ENCODE data around the gene NXF1.

DNA sequence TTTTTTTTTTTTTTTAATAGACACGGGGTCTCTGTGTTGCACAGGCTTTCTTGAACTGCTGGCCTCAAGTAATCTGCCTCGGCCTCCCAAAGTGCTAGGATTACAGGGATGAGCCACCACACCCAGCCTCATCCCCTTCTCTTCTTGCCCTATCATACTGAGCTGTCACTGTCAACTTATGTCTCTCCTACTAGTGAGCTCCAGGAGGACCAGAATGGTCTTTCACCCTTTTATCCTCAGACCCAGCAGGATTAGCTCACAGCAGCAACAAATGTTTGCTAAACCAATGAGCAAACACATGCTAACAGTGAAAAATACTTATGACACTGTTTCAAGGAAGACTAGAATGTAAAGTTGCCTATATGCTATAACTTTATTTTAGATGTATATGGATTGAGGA, 6.4 kb upstream of the NXF1 start:
- no peak for TF ChIP-seq CTCF (conservative IDR thresholded peaks at IDR 0.05 in 1 of 2, IDR thresholded peaks at IDR 0.05 in 1 of 2; ENCODE audit: low read depth in 1 of 2, low read length in 2 of 2)
- TF ChIP-seq EZH2 (IDR thresholded peaks at IDR 0.05; ENCODE audit: low read length, missing control alignments) = no peak
